SU-DHL-6 (cell line): ENCODE results near the gene CNKSR1.

Experiments used
- EZH2phosphoT487 ChIP-seq: fragments of 200-600 bp; sonication (generic), shearing (Covaris generic); conservative IDR thresholded peaks from 2 replicates; pipeline ENCODE4 v1.6.1; 2018; ENCODE audit warnings: mild to moderate bottlenecking, antibody characterized with exemption, low read length, moderate library complexity, mixed read lengths
- TF ChIP-seq, protein P1 (sequence below): fragments of 200-600 bp; sonication (generic); IDR thresholded peaks from one replicate; pipeline ENCODE4 v1.5.1; 2017; ENCODE audit warnings: antibody characterized with exemption, mild to moderate bottlenecking, low read length, moderate library complexity; ENCODE audit not compliant: insufficient read depth, poor library complexity, severe bottlenecking

GRCh38 chr1:26155370-26156284, 21.7 kb upstream of the CNKSR1 start:
- TF ChIP-seq, protein P1, sequence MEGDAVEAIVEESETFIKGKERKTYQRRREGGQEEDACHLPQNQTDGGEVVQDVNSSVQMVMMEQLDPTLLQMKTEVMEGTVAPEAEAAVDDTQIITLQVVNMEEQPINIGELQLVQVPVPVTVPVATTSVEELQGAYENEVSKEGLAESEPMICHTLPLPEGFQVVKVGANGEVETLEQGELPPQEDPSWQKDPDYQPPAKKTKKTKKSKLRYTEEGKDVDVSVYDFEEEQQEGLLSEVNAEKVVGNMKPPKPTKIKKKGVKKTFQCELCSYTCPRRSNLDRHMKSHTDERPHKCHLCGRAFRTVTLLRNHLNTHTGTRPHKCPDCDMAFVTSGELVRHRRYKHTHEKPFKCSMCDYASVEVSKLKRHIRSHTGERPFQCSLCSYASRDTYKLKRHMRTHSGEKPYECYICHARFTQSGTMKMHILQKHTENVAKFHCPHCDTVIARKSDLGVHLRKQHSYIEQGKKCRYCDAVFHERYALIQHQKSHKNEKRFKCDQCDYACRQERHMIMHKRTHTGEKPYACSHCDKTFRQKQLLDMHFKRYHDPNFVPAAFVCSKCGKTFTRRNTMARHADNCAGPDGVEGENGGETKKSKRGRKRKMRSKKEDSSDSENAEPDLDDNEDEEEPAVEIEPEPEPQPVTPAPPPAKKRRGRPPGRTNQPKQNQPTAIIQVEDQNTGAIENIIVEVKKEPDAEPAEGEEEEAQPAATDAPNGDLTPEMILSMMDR: no peak
- no peak for TF ChIP-seq EZH2phosphoT487
